ENCODE results near the gene DLGAP4.

DLGAP4 gene

GRCh38 chr20:36421641-36422040 lies 115.5 kb downstream of the DLGAP4 start:
- DNase-seq = no peak

GRCh38 chr20:36424314-36424713 lies 118.2 kb downstream of the DLGAP4 start:
- no peak for DNase-seq

GRCh38 chr20:36425166-36425565 lies 119.0 kb downstream of the DLGAP4 start:
- DNase-seq = no peak

- DNase-seq = no peak
Observed at GRCh38 chr20:36431604-36432003, 125.5 kb downstream of the DLGAP4 start.

- no peak for DNase-seq
Observed at GRCh38 chr20:36432096-36432495, 126.0 kb downstream of the DLGAP4 start.

GRCh38 chr20:36434383-36434782 lies 128.2 kb downstream of the DLGAP4 start:
- no peak for DNase-seq

- no peak for DNase-seq
Observed at GRCh38 chr20:36435124-36435523, 129.0 kb downstream of the DLGAP4 start.

GRCh38 chr20:36435592-36436541 lies 129.7 kb downstream of the DLGAP4 start:
- no peak for DNase-seq

GRCh38 chr20:36439040-36439730 lies 133.0 kb downstream of the DLGAP4 start:
- peak; percentile 52 for DNase-seq

GRCh38 chr20:36439731-36440072 lies 133.6 kb downstream of the DLGAP4 start:
- no peak for DNase-seq

GRCh38 chr20:36440370-36441026 lies 134.4 kb downstream of the DLGAP4 start:
- DNase-seq = no peak

- DNase-seq = no peak
Observed at GRCh38 chr20:36441027-36441414, 134.9 kb downstream of the DLGAP4 start.

GRCh38 chr20:36441416-36441815 lies 135.3 kb downstream of the DLGAP4 start:
- no peak for DNase-seq

- no peak for DNase-seq
Observed at GRCh38 chr20:36445847-36446246, 139.7 kb downstream of the DLGAP4 start.

- no peak for DNase-seq
Observed at GRCh38 chr20:36446557-36446956, 140.4 kb downstream of the DLGAP4 start.

- DNase-seq = no peak
Observed at GRCh38 chr20:36447101-36447500, 141.0 kb downstream of the DLGAP4 start.

- no peak for DNase-seq
Observed at GRCh38 chr20:36449663-36450062, 143.5 kb downstream of the DLGAP4 start.

- DNase-seq = no peak
Observed at GRCh38 chr20:36454332-36454697, 148.2 kb downstream of the DLGAP4 start.

GRCh38 chr20:36454698-36455427 lies 148.7 kb downstream of the DLGAP4 start:
- no peak for DNase-seq

- DNase-seq = no peak
Observed at GRCh38 chr20:36455972-36456625, 150.0 kb downstream of the DLGAP4 start.

- peak; percentile 94 for DNase-seq
Observed at GRCh38 chr20:36460648-36461599, 154.8 kb downstream of the DLGAP4 start.

Measured in midbrain (tissue), 1 donor.